NCI-H82 treated with DMSO at 0.1 percent for 48 hours (cell line): ENCODE results near the gene GPR3.

Source experiments
- DNase-seq: peaks from one replicate; lab custom pipeline; 2025; ENCODE audit not compliant: unreplicated experiment; lab: John Stamatoyannopoulos, UW

Gene GPR3

GRCh38 chr1:27358038-27358927, 34.1 kb upstream of the GPR3 start:
- DNase-seq = no peak

GRCh38 chr1:27358928-27359313, 33.5 kb upstream of the GPR3 start:
- DNase-seq = no peak

- no peak for DNase-seq
These were observed 32.6 kb upstream of the GPR3 start for GRCh38 chr1:27359822-27360158.

GRCh38 chr1:27360159-27361043, 32.0 kb upstream of the GPR3 start:
- DNase-seq = no peak

- DNase-seq = no peak
These were observed 31.4 kb upstream of the GPR3 start for GRCh38 chr1:27361044-27361402.

GRCh38 chr1:27361553-27361952, 30.9 kb upstream of the GPR3 start:
- no peak for DNase-seq

- no peak for DNase-seq
These were observed 28.4 kb upstream of the GPR3 start for GRCh38 chr1:27363766-27364695.

GRCh38 chr1:27364696-27365371, 27.6 kb upstream of the GPR3 start:
- DNase-seq = no peak

GRCh38 chr1:27365372-27366112, 26.9 kb upstream of the GPR3 start:
- DNase-seq = peak; percentile 96

GRCh38 chr1:27366113-27366410, 26.4 kb upstream of the GPR3 start:
- DNase-seq = peak; percentile 70

- DNase-seq = peak; percentile 62
These were observed 25.8 kb upstream of the GPR3 start, which contains the start of gene MAP3K6 for GRCh38 chr1:27366411-27367159. Gene MAP3K6, minus strand, starts transcription at chr1:27366961. Its CDS starts 364 bp downstream, at chr1:27366597.

GRCh38 chr1:27367160-27367650, 25.2 kb upstream of the GPR3 start:
- no peak for DNase-seq

- DNase-seq = no peak
These were observed 23.4 kb upstream of the GPR3 start for GRCh38 chr1:27368869-27369582.

- DNase-seq = no peak
These were observed 20.2 kb upstream of the GPR3 start for GRCh38 chr1:27372022-27372807.

GRCh38 chr1:27372808-27373690, 19.4 kb upstream of the GPR3 start:
- no peak for DNase-seq

GRCh38 chr1:27374362-27375086, 17.9 kb upstream of the GPR3 start, which contains the start of gene FCN3:
Gene FCN3, minus strand, starts transcription at chr1:27374824. Its CDS starts 6 bp downstream, at chr1:27374818.
- no peak for DNase-seq
